GDM1 (cell line): Measurements from ENCODE around the gene WFIKKN2.
"Not testable (repeated sequence)": the region's sequence is repeated elsewhere in the genome, so short reads cannot be mapped to it uniquely, and the experiment has no call there.

Source experiments
- DNase-seq: peaks from one replicate; lab custom pipeline; 2025; lab: John Stamatoyannopoulos, UW

The WFIKKN2 gene

DNA sequence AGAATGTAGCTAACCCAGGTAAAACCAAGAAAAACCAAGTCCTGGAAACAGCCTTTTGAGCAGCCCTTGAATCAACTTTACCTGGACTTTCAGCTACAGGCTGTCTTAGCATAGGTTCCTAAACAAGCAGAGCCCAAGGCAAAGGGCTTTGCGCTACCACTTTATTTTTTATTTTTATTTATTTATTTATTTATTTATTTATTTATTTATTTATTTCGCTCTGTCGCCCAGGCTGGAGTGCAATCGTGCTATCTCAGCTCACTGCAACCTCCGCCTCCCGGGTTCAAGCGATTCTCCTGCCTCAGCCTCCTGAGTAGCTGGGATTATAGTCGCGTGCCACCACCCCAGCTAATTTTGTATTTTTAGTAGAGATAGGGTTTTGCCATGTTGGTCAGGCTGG lies 41.7 kb downstream of the WFIKKN2 start:
- DNase-seq, result not testable (repeated sequence)

DNA sequence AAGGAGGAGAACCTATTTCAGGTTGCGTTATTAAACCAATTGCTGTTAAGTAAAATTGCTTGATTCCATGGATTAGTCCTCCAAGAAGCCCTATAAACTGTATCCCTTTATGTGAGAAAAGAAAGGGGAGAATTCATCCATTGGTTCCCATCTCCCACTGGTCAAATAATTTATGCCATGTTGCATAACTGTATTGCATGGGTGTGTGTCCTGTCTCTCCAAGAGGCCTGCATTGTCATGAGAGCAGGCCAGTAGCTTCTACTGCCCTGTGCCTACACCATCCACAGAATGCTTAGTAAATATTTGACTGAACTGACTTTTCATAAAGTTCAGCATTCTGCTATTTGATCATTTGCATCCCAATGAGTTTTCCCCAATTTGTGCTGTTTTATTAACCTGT lies 42.5 kb downstream of the WFIKKN2 start:
- DNase-seq, result no peak

DNA sequence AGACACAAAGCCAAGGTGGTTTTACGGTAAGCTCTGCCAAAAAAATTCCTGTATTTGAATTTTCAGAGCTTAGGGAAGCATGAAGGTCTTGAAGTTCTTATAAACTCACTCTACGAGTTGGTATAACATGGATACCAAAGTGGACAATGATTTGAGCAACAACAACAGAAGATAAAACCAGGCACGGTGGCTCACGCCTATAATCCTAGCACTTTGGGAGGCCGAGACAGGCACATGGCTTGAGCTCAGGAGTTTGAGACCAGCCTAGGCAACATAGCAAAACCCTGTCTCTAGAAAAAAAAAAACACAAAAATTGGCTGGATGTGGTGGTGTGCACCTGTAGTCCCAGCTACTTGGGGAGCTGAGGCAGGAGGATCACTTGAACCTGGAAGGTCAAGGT lies 43.7 kb downstream of the WFIKKN2 start:
- no peak for DNase-seq

DNA sequence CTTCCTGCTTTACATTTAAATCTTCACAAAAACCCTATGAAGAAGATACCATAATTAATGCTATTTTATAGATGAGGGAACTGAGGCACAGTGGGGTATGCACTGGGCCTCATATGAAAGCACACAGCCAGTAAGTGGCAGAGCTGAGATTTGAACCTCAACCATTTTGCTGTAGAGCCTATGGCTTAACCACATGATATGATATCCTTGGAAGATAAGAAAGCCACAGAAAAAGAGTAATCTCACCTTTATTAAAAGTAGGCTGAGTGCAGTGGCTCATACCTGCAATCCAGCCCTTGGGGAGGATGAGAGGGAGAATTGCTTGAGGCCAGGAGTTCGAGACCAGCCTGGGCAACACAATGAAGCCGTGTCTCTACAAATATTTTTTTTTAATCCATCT lies 45.8 kb downstream of the WFIKKN2 start:
- no peak for DNase-seq

DNA sequence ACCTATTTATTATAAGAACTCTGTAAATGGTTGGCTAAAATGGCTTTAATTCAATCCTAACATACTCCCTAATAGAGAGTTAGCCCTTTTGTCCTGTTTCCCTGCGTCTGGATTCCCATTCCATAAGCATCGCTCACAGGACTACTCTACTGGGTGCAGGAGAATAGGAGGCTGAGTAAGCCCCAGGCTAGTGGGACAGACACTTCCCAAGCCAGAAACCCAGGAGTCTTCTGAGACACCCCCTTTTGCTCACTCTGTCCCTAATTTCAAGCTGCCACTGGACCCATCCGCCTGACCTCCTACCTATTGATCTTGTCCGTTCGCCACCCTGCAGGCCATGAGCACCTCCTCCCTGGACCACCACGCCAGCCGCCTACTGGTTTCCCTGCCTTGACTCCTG lies 47.5 kb downstream of the WFIKKN2 start:
- DNase-seq, result no peak

DNA sequence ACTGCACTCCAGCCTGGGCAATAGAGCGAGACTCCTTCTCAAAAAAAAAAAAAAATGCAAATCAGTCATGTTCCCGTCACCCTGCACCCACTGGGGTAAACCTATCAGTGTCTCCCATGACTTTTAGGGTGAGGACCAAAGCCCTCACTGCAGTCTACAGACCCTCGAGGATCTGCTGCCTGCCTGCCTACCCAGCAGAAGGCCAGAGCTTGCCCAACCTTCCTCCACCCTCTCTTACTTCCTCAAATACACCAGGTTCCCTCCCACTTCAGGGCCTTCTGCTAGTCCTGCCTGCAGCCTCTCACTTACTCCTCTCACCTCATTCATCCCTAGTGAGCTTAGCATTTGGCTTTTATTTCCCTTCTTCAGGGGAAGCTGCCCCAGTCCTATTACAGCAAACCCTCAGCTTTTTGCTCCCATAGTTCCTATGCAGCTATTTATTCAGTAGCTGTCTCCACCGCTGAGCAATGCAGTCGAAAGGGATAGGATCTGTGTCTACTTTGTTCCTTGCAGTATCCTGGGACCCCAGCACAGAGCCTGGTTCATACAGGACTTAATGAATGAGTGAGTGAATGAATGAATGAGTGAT lies 48.6 kb downstream of the WFIKKN2 start:
- DNase-seq, result peak; percentile 48

DNA sequence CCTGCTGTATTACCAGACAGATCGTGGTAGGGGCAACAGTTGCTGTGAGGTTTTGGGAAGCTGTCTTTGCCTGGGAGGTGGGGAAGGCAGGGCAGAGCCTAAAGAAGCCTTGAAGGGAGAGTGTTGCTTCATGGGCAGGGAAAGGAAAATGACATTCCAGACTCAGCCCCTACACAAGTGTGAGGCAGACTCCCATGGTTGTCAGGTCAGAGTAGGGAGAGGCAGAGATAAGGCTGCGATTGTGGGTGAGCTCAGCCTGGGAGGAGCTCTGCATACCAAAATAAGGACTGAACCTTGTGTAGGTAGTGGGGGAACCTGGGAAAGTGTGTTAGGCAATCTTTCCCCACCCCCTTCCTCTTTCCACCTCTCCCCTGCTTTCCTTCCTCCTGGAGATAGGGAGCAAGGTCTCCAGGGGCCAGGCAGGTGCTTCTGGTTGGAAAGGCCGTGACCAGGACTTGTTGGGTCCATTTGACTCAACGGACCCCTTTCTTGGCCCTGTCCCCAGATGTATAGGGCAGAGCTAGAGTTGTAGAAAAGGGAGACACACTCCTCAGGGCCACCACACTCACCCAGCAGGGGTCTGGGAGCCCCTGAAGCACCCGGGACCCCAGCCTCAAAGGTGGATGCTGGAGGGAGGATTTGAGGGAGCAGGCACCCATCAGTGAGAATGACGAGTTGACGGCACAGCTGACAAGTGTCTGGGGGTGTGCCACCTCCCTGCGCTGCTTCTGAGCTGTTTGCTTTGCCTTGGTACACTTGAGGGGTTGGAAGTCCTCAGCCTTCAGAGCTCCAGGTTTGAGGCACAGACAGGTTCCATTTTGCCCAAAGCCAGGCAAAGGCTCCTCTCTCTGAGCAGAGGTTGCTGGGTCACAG lies 49.3 kb downstream of the WFIKKN2 start:
- DNase-seq, result no peak

DNA sequence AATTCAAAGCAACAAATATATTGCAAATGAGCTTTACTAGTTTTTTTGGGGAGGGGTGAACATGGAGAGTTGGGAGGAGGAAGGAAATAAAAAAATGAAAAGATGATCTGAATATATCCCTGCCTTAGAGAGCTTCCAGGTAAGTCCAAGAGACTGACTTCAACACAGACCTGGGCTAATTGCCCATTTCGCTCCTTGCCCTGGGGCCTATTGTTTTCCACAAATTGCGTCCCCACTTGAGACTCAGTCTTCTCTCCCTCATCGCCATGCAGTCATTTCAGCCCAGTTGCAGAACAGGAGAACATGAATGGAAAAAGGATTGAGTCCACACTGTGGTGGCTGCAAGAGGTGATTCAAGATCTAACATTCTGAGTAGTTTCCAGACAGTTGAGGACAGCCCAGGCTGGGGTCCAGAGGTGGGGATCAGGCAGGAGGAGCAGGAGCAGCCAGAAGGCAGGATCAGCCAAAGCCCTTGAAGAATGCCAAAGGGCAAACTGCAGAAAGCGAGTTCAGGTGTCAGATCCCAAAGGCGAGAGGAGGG lies 52.4 kb downstream of the WFIKKN2 start:
- DNase-seq, result no peak

DNA sequence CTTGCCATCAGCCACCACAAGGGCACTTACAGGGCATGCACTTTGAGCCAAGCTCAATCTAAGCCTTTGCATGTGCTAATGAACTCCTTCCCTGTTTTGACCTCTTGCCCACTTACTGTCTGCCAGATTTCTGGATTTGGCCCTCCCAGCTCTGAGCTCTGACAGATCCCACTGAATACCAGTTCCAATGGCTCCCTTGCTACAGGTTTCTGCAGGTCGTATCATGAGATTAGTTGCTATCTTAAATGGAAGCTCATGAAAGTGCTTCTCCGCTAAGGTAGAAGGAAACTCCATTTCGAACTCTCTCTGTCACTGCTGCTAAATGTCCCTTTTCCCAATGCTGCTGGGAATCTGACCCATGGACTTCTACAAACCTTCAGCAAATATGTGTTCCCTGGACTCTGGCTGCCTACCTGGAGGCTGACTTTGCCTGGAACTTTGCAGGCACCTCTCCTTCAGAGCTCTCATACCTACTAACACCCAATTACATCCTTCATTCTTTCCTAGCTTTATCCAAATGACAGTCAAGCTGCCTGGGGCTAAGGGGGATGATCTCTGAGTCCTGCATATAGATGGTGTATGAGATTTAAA lies 54.2 kb downstream of the WFIKKN2 start:
- DNase-seq, result no peak

DNA sequence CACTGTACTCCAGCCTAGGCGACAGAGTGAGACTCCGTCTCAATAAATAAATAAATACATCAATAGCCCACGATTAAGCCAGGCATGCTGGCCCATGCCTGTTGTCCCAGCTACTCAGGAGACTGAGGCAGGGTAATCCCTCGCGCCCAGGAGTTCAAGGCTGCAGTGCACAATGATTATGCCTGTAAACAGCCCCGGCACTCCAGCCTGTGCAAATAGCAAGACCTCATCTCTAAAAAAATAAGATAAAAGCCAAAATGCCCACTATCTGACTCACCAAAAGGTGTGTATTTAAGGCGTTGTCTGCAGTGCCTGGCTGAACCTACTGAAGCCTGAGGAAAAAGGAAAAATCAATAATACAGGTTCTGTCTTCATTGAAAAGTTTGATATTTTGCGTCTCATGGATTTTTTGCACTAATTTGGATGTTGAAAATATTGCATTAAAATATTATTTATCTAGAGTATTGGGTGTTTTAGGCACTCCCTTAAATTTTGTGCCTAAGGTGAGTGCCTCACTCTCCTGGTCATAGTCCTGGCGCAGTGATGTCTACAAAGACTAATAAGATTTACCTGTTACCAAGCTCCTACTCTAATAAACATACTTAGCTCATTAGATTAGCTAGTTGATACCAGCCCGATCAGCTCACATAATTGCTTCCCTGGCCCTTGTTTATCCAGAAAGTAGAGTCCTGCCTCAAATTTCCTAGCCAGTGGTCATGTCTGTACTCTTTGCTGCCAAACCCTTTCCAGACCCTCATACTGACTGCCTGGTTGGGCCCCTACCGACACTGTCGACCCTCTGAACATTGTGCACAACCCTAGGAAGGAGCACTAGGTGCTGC lies 55.5 kb downstream of the WFIKKN2 start:
- DNase-seq, result no peak

DNA sequence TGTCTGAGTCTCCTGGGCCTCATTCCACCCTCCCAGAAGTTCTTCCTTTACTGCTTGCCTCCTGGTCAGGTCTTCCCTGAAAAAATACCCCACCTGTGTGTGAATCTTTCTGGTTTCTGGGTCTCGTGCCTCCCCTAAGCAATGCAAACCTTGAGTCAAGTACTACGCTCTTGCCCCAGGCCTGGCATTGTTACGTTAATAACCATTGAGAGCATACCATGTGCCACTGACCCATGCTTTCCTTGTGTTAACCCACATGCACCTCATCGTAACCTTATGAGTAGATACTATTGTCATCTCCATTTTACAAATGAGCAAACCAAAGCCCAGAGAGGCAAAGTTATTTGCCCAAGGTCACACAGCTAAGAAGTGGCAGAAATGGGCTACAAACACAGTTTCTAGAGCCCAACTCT lies 56.2 kb downstream of the WFIKKN2 start:
- no peak for DNase-seq
